MCF 10A (cell line): Measurements from ENCODE around the gene CACNA2D3. TPM values are rescaled to one million over a fixed set of nuclear protein-coding genes. Genes with fewer than 3 reads are reported as not detected.

ENCODE experiments used
- BruUV-seq: library from RNA; stranded (reverse); fragments of 400-500 nt; replicated peaks from 2 replicates; lab custom pipeline; 2021; lab: Mats Ljungman, UMichigan
- CTCF ChIA-PET: fragments of 300-600 bp; sonication (Branson Sonifier 250); formaldehyde crosslinking; extraction: SDS; loops from one replicate; lab custom pipeline; 2021; ENCODE audit warnings: antibody characterized with exemption, inconsistent platforms; lab: Yijun Ruan, JAX
- POLR2A ChIA-PET: fragments of 300-600, 350-650 bp; sonication (Branson Sonifier 250); formaldehyde crosslinking; extraction: SDS; loops from one replicate; lab custom pipeline; 2020; ENCODE audit warnings: antibody characterized with exemption, inconsistent platforms; lab: Yijun Ruan, JAX
- DNase-seq: peaks from one replicate; pipeline ENCODE4 v3.0.0-alpha.2; 2018; ENCODE audit not compliant: unreplicated experiment
- H3K27ac Mint-ChIP-seq: one replicate; pipeline ENCODE4 v1.8.0; 2022; ENCODE audit warnings: mild to moderate bottlenecking, low read depth, mixed read lengths; ENCODE audit not compliant: unreplicated experiment
- H3K27me3 Mint-ChIP-seq: one replicate; pipeline ENCODE4 v1.8.0; 2022; ENCODE audit warnings: mixed read lengths; ENCODE audit not compliant: insufficient read depth, unreplicated experiment
- H3K36me3 Mint-ChIP-seq: one replicate; pipeline ENCODE4 v1.8.0; 2022; ENCODE audit warnings: mild to moderate bottlenecking, moderate library complexity, mixed read lengths; ENCODE audit not compliant: insufficient read depth, unreplicated experiment
- H3K4me1 Mint-ChIP-seq: one replicate; pipeline ENCODE4 v1.8.0; 2022; ENCODE audit warnings: mixed read lengths; ENCODE audit not compliant: insufficient read depth, unreplicated experiment
- H3K4me3 Mint-ChIP-seq: one replicate; pipeline ENCODE4 v1.8.0; 2022; ENCODE audit warnings: mild to moderate bottlenecking, moderate library complexity, mixed read lengths; ENCODE audit not compliant: unreplicated experiment
- H3K9me3 Mint-ChIP-seq: one replicate; pipeline ENCODE4 v1.8.0; 2022; ENCODE audit warnings: mixed read lengths; ENCODE audit not compliant: unreplicated experiment
- intact Hi-C: fragments of 100-400 bp; cut with micrococcal nuclease; formaldehyde crosslinking; loops from 2 replicates; pipeline ENCODE4 v1.14.1; 2022
- total RNA-seq: library from RNA; stranded (reverse); gene quantifications from 2 replicates; pipeline ENCODE4 v1.2.3, GENCODE V29; 2022
- TF ChIP-seq, protein P1 (sequence below): fragments of 200-600 bp; IDR thresholded peaks from one replicate; pipeline ENCODE4 v1.8.0; 2022; ENCODE audit warnings: antibody characterized with exemption, mild to moderate bottlenecking; ENCODE audit not compliant: unreplicated experiment

Gene CACNA2D3
- total RNA-seq, 1 experiment from 2014 or later: 2.3 TPM

DNA sequence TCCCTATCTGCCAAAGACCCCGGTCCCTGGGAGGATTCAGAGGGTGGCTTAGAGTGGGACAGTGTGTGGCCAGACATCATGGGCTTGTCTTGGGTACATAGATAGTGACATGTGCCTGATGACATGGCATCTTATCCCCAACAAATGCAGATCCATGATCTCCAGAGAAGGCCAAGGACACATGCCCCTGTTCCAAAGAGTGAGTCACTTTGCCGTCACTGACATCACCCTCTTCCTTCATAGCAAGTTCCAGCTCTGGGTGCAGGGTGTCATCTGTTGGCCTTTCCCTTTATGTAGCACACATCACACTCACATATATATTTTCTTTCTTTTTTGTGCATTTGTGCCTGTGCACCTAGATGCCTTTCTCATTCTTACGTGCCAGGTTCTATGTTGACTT is 455.0 kb downstream of the CACNA2D3 start:
- H3K9me3 Mint-ChIP-seq: no peaks in the 10 kb centered on the region
- DNase-seq: no peak

DNA sequence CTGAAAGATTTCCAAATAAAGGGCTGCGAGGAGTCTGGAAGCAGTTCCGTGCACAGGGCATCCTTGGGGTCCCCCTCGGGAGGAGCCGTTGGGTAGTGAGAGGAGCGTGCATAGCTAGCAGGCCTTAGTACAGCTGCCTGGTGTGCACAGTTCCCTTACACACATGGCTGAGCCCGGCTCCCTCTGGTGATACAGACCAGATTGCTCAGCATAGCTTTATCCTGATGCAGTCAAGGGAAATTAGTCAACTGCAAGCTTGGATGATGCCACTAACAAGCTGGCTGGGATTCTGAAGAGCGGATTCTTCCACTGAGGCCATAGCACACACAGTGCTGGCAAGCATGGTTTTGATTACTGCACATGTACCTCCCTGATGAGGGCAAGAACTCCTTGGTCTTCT is 456.1 kb downstream of the CACNA2D3 start:
- CTCF ChIA-PET: no interaction called here
- H3K36me3 Mint-ChIP-seq: no peaks in the 10 kb centered on the region
- no peaks in the 10 kb centered on the region for H3K9me3 Mint-ChIP-seq
- H3K27me3 Mint-ChIP-seq: no peaks in the 10 kb centered on the region
- intact Hi-C loops: no loop called here
- H3K4me1 Mint-ChIP-seq: no peaks in the 10 kb centered on the region
- no peak for DNase-seq
- no peak overlapping the region for H3K27ac Mint-ChIP-seq
- BruUV-seq: no TSS peak
- TF ChIP-seq, protein P1, sequence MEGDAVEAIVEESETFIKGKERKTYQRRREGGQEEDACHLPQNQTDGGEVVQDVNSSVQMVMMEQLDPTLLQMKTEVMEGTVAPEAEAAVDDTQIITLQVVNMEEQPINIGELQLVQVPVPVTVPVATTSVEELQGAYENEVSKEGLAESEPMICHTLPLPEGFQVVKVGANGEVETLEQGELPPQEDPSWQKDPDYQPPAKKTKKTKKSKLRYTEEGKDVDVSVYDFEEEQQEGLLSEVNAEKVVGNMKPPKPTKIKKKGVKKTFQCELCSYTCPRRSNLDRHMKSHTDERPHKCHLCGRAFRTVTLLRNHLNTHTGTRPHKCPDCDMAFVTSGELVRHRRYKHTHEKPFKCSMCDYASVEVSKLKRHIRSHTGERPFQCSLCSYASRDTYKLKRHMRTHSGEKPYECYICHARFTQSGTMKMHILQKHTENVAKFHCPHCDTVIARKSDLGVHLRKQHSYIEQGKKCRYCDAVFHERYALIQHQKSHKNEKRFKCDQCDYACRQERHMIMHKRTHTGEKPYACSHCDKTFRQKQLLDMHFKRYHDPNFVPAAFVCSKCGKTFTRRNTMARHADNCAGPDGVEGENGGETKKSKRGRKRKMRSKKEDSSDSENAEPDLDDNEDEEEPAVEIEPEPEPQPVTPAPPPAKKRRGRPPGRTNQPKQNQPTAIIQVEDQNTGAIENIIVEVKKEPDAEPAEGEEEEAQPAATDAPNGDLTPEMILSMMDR: no peak
- POLR2A ChIA-PET: no interaction called here
- H3K4me3 Mint-ChIP-seq: no peak overlapping the region

More for the DNA sequence above, 455.0 kb downstream of the CACNA2D3 start:
- H3K27ac Mint-ChIP-seq: no peak overlapping the region
- POLR2A ChIA-PET: interaction anchor here (0.6 kb wide), 2 partner anchors 12 to 76 kb away, joined by 3 to 5 read pairs; no protein-coding TSS in a partner anchor
- TF ChIP-seq, protein P1: no peak
- BruUV-seq: no TSS peak
- intact Hi-C loops: no loop called here
- H3K4me1 Mint-ChIP-seq: no peaks in the 10 kb centered on the region
- H3K4me3 Mint-ChIP-seq: no peak overlapping the region
- no peaks in the 10 kb centered on the region for H3K27me3 Mint-ChIP-seq
- CTCF ChIA-PET: no interaction called here
- no peaks in the 10 kb centered on the region for H3K36me3 Mint-ChIP-seq

DNA sequence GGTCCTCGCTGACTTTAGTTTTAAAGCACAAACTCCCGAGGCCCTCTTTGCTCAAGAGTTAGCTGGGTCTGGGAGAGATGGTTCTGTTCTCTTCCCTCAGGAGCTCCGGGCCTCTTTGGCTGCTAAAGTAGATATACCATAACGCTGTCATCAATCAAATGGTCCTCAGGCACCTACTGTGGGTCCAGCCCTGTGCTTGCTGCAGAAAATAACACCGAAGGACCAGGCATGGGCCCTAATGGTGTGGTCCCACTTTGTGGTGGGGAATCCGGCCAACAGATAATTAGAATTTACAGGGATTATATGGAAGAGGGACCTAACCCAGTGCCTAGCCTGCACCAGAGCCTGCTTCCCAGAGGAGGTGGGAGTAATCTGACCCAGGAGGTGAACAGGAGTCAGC is 458.1 kb downstream of the CACNA2D3 start:
- POLR2A ChIA-PET: no interaction called here
- H3K4me3 Mint-ChIP-seq: no peak overlapping the region

DNA sequence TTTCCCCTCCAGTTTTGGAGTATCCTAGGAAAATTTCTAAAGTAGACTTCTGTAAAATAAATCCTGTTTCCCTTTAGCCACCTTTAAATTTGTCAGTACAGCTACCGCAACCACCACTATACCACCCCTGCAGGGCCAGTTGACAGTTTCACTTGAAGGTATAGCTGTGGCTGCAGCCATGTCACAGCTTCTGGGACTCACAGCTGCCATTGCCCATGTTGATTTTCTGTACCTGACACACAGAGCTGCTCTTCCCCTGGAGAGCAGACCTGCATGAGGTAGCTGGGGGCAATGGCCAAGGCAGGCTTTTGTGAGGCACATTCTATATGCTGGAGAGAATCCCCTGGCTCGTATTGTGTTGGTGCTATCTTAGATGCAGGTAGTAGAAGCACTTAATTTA is 460.1 kb downstream of the CACNA2D3 start:
- intact Hi-C loops: no loop called here

More for the DNA sequence above, 458.1 kb downstream of the CACNA2D3 start:
- TF ChIP-seq, protein P1: no peak
- no TSS peak for BruUV-seq
- H3K9me3 Mint-ChIP-seq: no peaks in the 10 kb centered on the region
- intact Hi-C loops: no loop called here
- H3K27me3 Mint-ChIP-seq: no peaks in the 10 kb centered on the region
- no peak overlapping the region for H3K27ac Mint-ChIP-seq
- no peak for DNase-seq
- H3K36me3 Mint-ChIP-seq: no peaks in the 10 kb centered on the region
- CTCF ChIA-PET: interaction anchor here (0.9 kb wide), 1 partner anchor 74 kb away, joined by 3 read pairs; no protein-coding TSS in a partner anchor
- H3K4me1 Mint-ChIP-seq: no peaks in the 10 kb centered on the region

More for the DNA sequence above, 460.1 kb downstream of the CACNA2D3 start:
- BruUV-seq: no TSS peak
- no peak for DNase-seq
- TF ChIP-seq, protein P1: no peak
- H3K4me1 Mint-ChIP-seq: no peaks in the 10 kb centered on the region
- H3K27me3 Mint-ChIP-seq: no peaks in the 10 kb centered on the region
- no peaks in the 10 kb centered on the region for H3K36me3 Mint-ChIP-seq
- no peaks in the 10 kb centered on the region for H3K9me3 Mint-ChIP-seq
- CTCF ChIA-PET: no interaction called here
- H3K4me3 Mint-ChIP-seq: no peak overlapping the region
- POLR2A ChIA-PET: no interaction called here
- no peak overlapping the region for H3K27ac Mint-ChIP-seq
